Measurements from ENCODE around the gene AURKA. TPM values are rescaled to one million over a fixed set of nuclear protein-coding genes. Genes with fewer than 3 reads are reported as not detected.

AURKA gene
- total and polyA plus RNA-seq, 2 donors: 4.1 to 38.2 TPM

- no peak for DNase-seq (ENCODE audit: low read depth in 6 of 9, low spot score in 9 of 9)
- Histone ChIP-seq H3K4me1 (ENCODE audit: control insufficient read depth in 2 of 2, insufficient read depth in 2 of 2, low read length in 2 of 2) (peaks cover 0 to 7% of the 10 kb centered on the region in 2 donors), H3K27ac (ENCODE audit: low read depth in 1 of 2, low read length in 1 of 2) (no peak overlapping the region), H3K4me3 (ENCODE audit: low read length in 2 of 2) (no peak overlapping the region), H3K9me3 (ENCODE audit: control insufficient read depth in 2 of 2, insufficient read depth in 1 of 2, low read length in 1 of 2) (no peaks in the 10 kb centered on the region), H3K27me3 (ENCODE audit: control insufficient read depth in 2 of 2, insufficient read depth in 1 of 2, low read length in 1 of 2) (no peaks in the 10 kb centered on the region), H3K36me3 (ENCODE audit: control insufficient read depth in 2 of 2, insufficient read depth in 2 of 2, low read length in 1 of 2) (no peaks in the 10 kb centered on the region)
- WGBS: 94% methylated on average over 1 of the region's 1 CpG
These were observed 32.9 kb upstream of the AURKA start for GRCh38 chr20:56424931-56425330.

GRCh38 chr20:56423886-56424285 is 31.9 kb upstream of the AURKA start:
- Histone ChIP-seq H3K4me1 (ENCODE audit: control insufficient read depth in 2 of 2, insufficient read depth in 2 of 2, low read length in 2 of 2) (peaks cover 0 to 12% of the 10 kb centered on the region in 2 donors), H3K4me3 (ENCODE audit: low read length in 2 of 2) (no peak overlapping the region), H3K27me3 (ENCODE audit: control insufficient read depth in 2 of 2, insufficient read depth in 1 of 2, low read length in 1 of 2) (no peaks in the 10 kb centered on the region), H3K27ac (ENCODE audit: low read depth in 1 of 2, low read length in 1 of 2) (no peak overlapping the region), H3K36me3 (ENCODE audit: control insufficient read depth in 2 of 2, insufficient read depth in 2 of 2, low read length in 1 of 2) (no peaks in the 10 kb centered on the region), H3K9me3 (ENCODE audit: control insufficient read depth in 2 of 2, insufficient read depth in 1 of 2, low read length in 1 of 2) (no peaks in the 10 kb centered on the region)
- WGBS: 93% methylated on average over 1 of the region's 1 CpG
- DNase-seq (ENCODE audit: low read depth in 6 of 9, low spot score in 9 of 9): no peak

DNA sequence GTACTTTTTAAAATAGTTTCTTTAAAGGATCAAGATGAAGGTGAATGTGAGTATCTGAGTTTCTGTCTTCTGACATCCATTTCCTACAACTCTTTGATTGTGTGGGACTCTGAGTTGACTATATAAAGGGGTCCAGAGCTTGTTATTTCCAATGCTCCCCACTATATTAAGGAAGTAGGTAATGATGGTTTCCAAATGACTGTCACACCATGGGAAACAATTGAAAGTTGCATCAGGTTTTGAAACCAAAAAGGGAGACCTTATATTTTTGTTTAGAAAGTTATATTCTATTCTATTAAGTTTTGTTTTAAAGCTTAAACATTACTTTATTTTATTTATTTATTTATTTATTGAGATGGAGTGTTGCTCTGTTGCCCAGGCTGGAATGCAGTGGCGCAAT is 31.2 kb upstream of the AURKA start:
- Histone ChIP-seq H3K9me3 (ENCODE audit: control insufficient read depth in 2 of 2, insufficient read depth in 1 of 2, low read length in 1 of 2) (no peaks in the 10 kb centered on the region), H3K4me1 (ENCODE audit: control insufficient read depth in 2 of 2, insufficient read depth in 2 of 2, low read length in 2 of 2) (peaks cover 0 to 19% of the 10 kb centered on the region in 2 donors), H3K36me3 (ENCODE audit: control insufficient read depth in 2 of 2, insufficient read depth in 2 of 2, low read length in 1 of 2) (no peaks in the 10 kb centered on the region), H3K4me3 (ENCODE audit: low read length in 2 of 2) (no peak overlapping the region), H3K27me3 (ENCODE audit: control insufficient read depth in 2 of 2, insufficient read depth in 1 of 2, low read length in 1 of 2) (no peaks in the 10 kb centered on the region), H3K27ac (ENCODE audit: low read depth in 1 of 2, low read length in 1 of 2) (no peak overlapping the region)
- 98% methylated on average over 1 of the region's 1 CpG for WGBS
- no peak for DNase-seq (ENCODE audit: low read depth in 6 of 9, low spot score in 9 of 9)

DNA sequence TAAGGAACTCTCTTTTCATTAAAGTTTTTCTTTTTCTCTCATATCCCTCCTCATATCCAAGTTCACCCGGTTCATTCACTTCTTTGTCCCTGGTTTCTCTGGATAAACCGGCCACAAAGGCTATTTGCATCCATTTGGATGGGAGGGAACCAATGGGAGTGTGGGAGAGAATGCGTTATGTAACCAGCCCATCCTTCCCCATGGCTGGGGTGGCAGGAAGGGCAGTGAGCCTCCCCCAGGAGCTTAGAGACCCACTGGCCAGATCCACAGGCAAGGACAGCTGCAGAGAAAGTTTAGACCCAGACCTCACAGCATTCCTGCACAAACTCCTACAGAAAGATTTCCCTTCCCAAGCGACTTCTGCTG is 30.8 kb upstream of the AURKA start:
- H3K27me3 ChIP-seq (ENCODE audit: control insufficient read depth in 2 of 2, insufficient read depth in 1 of 2, low read length in 1 of 2): no peaks in the 10 kb centered on the region
- no peaks in the 10 kb centered on the region for H3K36me3 ChIP-seq (ENCODE audit: control insufficient read depth in 2 of 2, insufficient read depth in 2 of 2, low read length in 1 of 2)
- 94% methylated on average over 4 of the region's 4 CpGs for WGBS
- peaks cover 0 to 22% of the 10 kb centered on the region in 2 donors for H3K4me1 ChIP-seq (ENCODE audit: control insufficient read depth in 2 of 2, insufficient read depth in 2 of 2, low read length in 2 of 2)
- H3K27ac ChIP-seq (ENCODE audit: low read depth in 1 of 2, low read length in 1 of 2): no peak overlapping the region
- H3K9me3 ChIP-seq (ENCODE audit: control insufficient read depth in 2 of 2, insufficient read depth in 1 of 2, low read length in 1 of 2): no peaks in the 10 kb centered on the region
- H3K4me3 ChIP-seq (ENCODE audit: low read length in 2 of 2): no peak overlapping the region
- DNase-seq (ENCODE audit: low read depth in 6 of 9, low spot score in 9 of 9): no peak

DNA sequence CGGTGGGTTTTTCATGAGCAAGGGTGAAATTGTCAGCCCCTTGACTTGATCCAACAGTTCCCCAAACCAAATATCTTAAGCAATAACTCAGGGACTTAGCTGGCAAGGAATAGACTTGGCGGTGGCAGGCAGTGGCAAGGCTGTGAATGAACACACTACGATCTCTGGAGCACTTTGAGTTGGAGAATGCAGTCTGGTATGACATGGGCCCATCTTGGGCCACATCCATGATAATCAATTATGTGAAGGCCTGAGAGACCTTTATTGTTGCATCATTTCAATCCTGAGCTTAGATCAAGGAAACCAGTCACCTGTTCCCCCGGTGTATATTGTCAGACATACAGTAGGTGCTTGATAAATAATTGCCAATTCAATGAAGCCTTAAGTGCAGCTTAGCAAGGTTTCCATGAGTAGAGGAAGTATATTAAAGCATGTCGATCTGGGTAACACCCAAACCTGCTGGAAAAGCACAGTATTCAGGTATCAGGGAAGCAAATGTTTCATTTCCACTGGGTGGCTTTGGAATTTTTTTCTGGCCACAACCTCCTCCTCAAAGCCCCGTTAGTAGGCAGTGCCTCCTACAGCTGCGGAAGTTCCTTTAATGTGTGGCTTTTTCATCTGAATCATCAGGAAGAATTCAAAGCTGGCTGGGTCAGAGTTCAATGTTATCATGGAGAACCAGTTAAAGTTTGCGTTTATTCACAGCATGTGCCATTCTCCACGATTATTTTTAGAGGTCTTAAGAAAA is 30.2 kb upstream of the AURKA start:
- H3K36me3 ChIP-seq (ENCODE audit: control insufficient read depth in 2 of 2, insufficient read depth in 2 of 2, low read length in 1 of 2): no peaks in the 10 kb centered on the region
- H3K27me3 ChIP-seq (ENCODE audit: control insufficient read depth in 2 of 2, insufficient read depth in 1 of 2, low read length in 1 of 2): no peaks in the 10 kb centered on the region
- WGBS: 52% methylated on average over 9 of the region's 9 CpGs
- DNase-seq (ENCODE audit: low read depth in 6 of 9, low spot score in 9 of 9): no peak
- peaks cover 0 to 25% of the 10 kb centered on the region in 2 donors for H3K4me1 ChIP-seq (ENCODE audit: control insufficient read depth in 2 of 2, insufficient read depth in 2 of 2, low read length in 2 of 2)
- no peaks in the 10 kb centered on the region for H3K9me3 ChIP-seq (ENCODE audit: control insufficient read depth in 2 of 2, insufficient read depth in 1 of 2, low read length in 1 of 2)
- no peak overlapping the region for H3K27ac ChIP-seq (ENCODE audit: low read depth in 1 of 2, low read length in 1 of 2)
- H3K4me3 ChIP-seq (ENCODE audit: low read length in 2 of 2): no peak overlapping the region

GRCh38 chr20:56420940-56421688 is 29.1 kb upstream of the AURKA start:
- no peak for DNase-seq (ENCODE audit: low read depth in 6 of 9, low spot score in 9 of 9)
- no peaks in the 10 kb centered on the region for H3K27me3 ChIP-seq (ENCODE audit: control insufficient read depth in 2 of 2, insufficient read depth in 1 of 2, low read length in 1 of 2)
- H3K27ac ChIP-seq (ENCODE audit: low read depth in 1 of 2, low read length in 1 of 2): no peak overlapping the region
- H3K4me3 ChIP-seq (ENCODE audit: low read length in 2 of 2): no peak overlapping the region
- WGBS: 80% methylated on average over 11 of the region's 11 CpGs
- H3K4me1 ChIP-seq (ENCODE audit: control insufficient read depth in 2 of 2, insufficient read depth in 2 of 2, low read length in 2 of 2): peaks cover 0 to 25% of the 10 kb centered on the region in 2 donors
- no peaks in the 10 kb centered on the region for H3K36me3 ChIP-seq (ENCODE audit: control insufficient read depth in 2 of 2, insufficient read depth in 2 of 2, low read length in 1 of 2)
- no peaks in the 10 kb centered on the region for H3K9me3 ChIP-seq (ENCODE audit: control insufficient read depth in 2 of 2, insufficient read depth in 1 of 2, low read length in 1 of 2)

- Histone ChIP-seq H3K4me3 (ENCODE audit: low read length in 2 of 2) (no peak overlapping the region), H3K9me3 (ENCODE audit: control insufficient read depth in 2 of 2, insufficient read depth in 1 of 2, low read length in 1 of 2) (no peaks in the 10 kb centered on the region), H3K27ac (ENCODE audit: low read depth in 1 of 2, low read length in 1 of 2) (no peak overlapping the region), H3K36me3 (ENCODE audit: control insufficient read depth in 2 of 2, insufficient read depth in 2 of 2, low read length in 1 of 2) (no peaks in the 10 kb centered on the region), H3K27me3 (ENCODE audit: control insufficient read depth in 2 of 2, insufficient read depth in 1 of 2, low read length in 1 of 2) (no peaks in the 10 kb centered on the region), H3K4me1 (ENCODE audit: control insufficient read depth in 2 of 2, insufficient read depth in 2 of 2, low read length in 2 of 2) (peaks cover 0 to 25% of the 10 kb centered on the region in 2 donors)
- no peak for DNase-seq (ENCODE audit: low read depth in 6 of 9, low spot score in 9 of 9)
- 76% methylated on average over 2 of the region's 2 CpGs for WGBS
These were observed 28.0 kb upstream of the AURKA start for GRCh38 chr20:56420028-56420427.

DNA sequence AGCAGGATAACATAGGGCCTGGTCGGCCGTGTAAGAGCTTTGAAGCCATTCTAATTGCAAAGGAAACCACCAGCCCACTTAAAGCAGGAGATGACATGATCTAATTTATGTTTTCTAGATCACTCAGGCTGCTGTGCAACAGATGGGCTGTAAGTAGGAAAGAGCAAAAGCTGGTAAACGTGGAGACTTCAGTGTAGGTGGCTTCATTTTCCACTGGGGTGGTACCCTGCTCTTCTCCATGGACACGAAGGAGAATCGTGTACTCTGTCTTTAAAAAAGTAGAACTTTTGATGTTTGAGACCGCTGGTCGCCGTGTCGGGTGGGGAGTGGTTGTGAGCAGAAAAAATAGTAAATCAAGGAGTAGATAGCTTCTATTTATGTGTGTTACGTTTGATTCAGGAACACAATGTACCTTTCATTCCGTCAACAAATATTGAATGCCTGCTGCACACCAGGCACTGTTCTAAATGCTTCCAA is 26.4 kb upstream of the AURKA start:
- Histone ChIP-seq H3K4me3 (ENCODE audit: low read length in 2 of 2) (no peak overlapping the region), H3K4me1 (ENCODE audit: control insufficient read depth in 2 of 2, insufficient read depth in 2 of 2, low read length in 2 of 2) (peaks cover 0 to 25% of the 10 kb centered on the region in 2 donors), H3K27me3 (ENCODE audit: control insufficient read depth in 2 of 2, insufficient read depth in 1 of 2, low read length in 1 of 2) (no peaks in the 10 kb centered on the region), H3K36me3 (ENCODE audit: control insufficient read depth in 2 of 2, insufficient read depth in 2 of 2, low read length in 1 of 2) (no peaks in the 10 kb centered on the region), H3K9me3 (ENCODE audit: control insufficient read depth in 2 of 2, insufficient read depth in 1 of 2, low read length in 1 of 2) (no peaks in the 10 kb centered on the region), H3K27ac (ENCODE audit: low read depth in 1 of 2, low read length in 1 of 2) (peak overlapping the region in 1 of 2 donors; percentile 44)
- peak in 1 of 9 donors; percentile 22 for DNase-seq (ENCODE audit: low read depth in 6 of 9, low spot score in 9 of 9)
- 41% methylated on average over 11 of the region's 11 CpGs for WGBS

- H3K4me3 ChIP-seq (ENCODE audit: low read length in 2 of 2): no peak overlapping the region
- no peak for DNase-seq (ENCODE audit: low read depth in 6 of 9, low spot score in 9 of 9)
- peaks cover 0 to 25% of the 10 kb centered on the region in 2 donors for H3K4me1 ChIP-seq (ENCODE audit: control insufficient read depth in 2 of 2, insufficient read depth in 2 of 2, low read length in 2 of 2)
- H3K27me3 ChIP-seq (ENCODE audit: control insufficient read depth in 2 of 2, insufficient read depth in 1 of 2, low read length in 1 of 2): no peaks in the 10 kb centered on the region
- peak overlapping the region in 1 of 2 donors; percentile 44 for H3K27ac ChIP-seq (ENCODE audit: low read depth in 1 of 2, low read length in 1 of 2)
- WGBS: 84% methylated on average over 4 of the region's 4 CpGs
- H3K36me3 ChIP-seq (ENCODE audit: control insufficient read depth in 2 of 2, insufficient read depth in 2 of 2, low read length in 1 of 2): no peaks in the 10 kb centered on the region
- H3K9me3 ChIP-seq (ENCODE audit: control insufficient read depth in 2 of 2, insufficient read depth in 1 of 2, low read length in 1 of 2): no peaks in the 10 kb centered on the region
These were observed 25.9 kb upstream of the AURKA start for GRCh38 chr20:56417911-56418310.
